Esophagus muscularis mucosa (tissue), 4 donors: ENCODE measurements around the gene LENEP.

Source experiments
- CTCF ChIP-seq, 3 experiments: fragments of 200-600 bp in 2 of 3; fragments of 450-650 bp in 1 of 3; sonication (generic) in 2 of 3; IDR thresholded peaks; one replicate each; pipeline ENCODE4 v1.5.1; 2017 to 2019; ENCODE audit warnings: antibody characterized with exemption in 3 of 3, mild to moderate bottlenecking in 2 of 3, moderate library complexity in 1 of 3
- EP300 ChIP-seq: sonication (generic); formaldehyde crosslinking; IDR thresholded peaks from one replicate; pipeline ENCODE4 v1.6.1; 2017; ENCODE audit warnings: antibody characterized with exemption
- POLR2A ChIP-seq: fragments of 450-650 bp; IDR thresholded peaks from one replicate; pipeline ENCODE4 v1.6.1; 2017; ENCODE audit warnings: antibody characterized with exemption, moderate library complexity, mild to moderate bottlenecking, low read depth
- POLR2AphosphoS5 ChIP-seq, 2 donors: sonication (generic); formaldehyde crosslinking; IDR thresholded peaks; one replicate each; pipeline ENCODE4 v1.6.1; 2017; ENCODE audit warnings: antibody characterized with exemption in 2 of 2

DNA sequence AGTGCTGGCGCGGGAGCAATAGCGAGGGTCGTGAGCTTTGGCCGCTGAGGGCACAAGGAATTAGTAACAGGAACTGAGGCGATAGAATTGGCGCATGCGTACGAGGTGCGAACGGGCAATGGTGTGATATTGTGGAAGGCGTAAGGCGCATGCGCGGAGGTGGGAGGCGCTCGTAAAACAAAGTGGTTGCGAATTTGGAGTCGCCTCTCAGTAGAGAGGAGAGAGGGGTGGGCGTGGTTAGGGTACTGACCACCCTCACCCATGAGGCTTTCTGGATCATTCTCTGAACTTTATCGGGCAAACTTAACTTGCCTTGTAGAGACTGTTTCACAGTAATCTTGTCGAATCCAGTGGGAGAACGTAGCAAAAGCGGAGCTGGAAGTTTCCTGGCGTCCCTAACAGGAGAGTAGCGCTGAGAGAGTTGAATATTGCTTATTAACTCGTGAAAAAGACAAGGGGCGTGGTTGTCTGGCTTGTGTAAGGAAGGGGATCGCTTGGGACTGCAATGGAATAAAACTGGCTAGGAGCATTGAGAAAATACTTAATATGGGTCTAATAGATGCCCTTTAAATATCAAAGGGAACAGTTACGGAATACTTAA lies 18.5 kb upstream of the LENEP start:
- TF ChIP-seq EP300 (no peak), POLR2A (peak; percentile 22), CTCF (IDR thresholded peaks at IDR 0.05) (no peak), POLR2AphosphoS5 (IDR thresholded peaks at IDR 0.05) (peak in 1 of 2 donors; percentile 91)
